Mucosa of stomach (tissue), 1 donor: ENCODE results near the gene ISY1.
"Not testable (repeated sequence)": the region's sequence is repeated elsewhere in the genome, so short reads cannot be mapped to it uniquely, and the experiment has no call there.

ENCODE experiments used
- H3K27me3 ChIP-seq: one replicate; pipeline ENCODE4 v1.7.0; 2013; ENCODE audit warnings: mild to moderate bottlenecking, low read length; ENCODE audit not compliant: control insufficient read depth, insufficient read depth
- H3K36me3 ChIP-seq: one replicate; pipeline ENCODE4 v1.7.0; 2013; ENCODE audit warnings: low read length; ENCODE audit not compliant: control insufficient read depth, insufficient read depth
- H3K4me1 ChIP-seq: one replicate; pipeline ENCODE4 v1.7.0; 2013; ENCODE audit warnings: mild to moderate bottlenecking, low read length; ENCODE audit not compliant: control insufficient read depth, insufficient read depth
- H3K4me3 ChIP-seq: one replicate; pipeline ENCODE4 v1.7.0; 2013; ENCODE audit warnings: low read length
- H3K9ac ChIP-seq: one replicate; pipeline ENCODE4 v1.7.0; 2013; ENCODE audit warnings: mild to moderate bottlenecking, low read length, moderate library complexity
- H3K9me3 ChIP-seq: one replicate; pipeline ENCODE4 v1.7.0; 2013; ENCODE audit warnings: mild to moderate bottlenecking, low read length, moderate library complexity; ENCODE audit not compliant: control insufficient read depth
- donor health status: Pancreatic carcinoma.

ISY1 gene

GRCh38 chr3:129164500-129164899 lies 3.6 kb upstream of the ISY1 start:
- H3K36me3 ChIP-seq: peaks cover 18% of the 10 kb centered on the region
- H3K4me1 ChIP-seq: peaks cover 16% of the 10 kb centered on the region
- no peak overlapping the region for H3K4me3 ChIP-seq
- no peak overlapping the region for H3K9ac ChIP-seq
- H3K9me3 ChIP-seq: no peaks in the 10 kb centered on the region
- H3K27me3 ChIP-seq: no peaks in the 10 kb centered on the region

GRCh38 chr3:129162729-129163579 lies 2.1 kb upstream of the ISY1 start:
- H3K4me1 ChIP-seq: peaks cover 18% of the 10 kb centered on the region
- no peak overlapping the region for H3K9ac ChIP-seq
- H3K27me3 ChIP-seq: no peaks in the 10 kb centered on the region
- H3K9me3 ChIP-seq: no peaks in the 10 kb centered on the region
- no peak overlapping the region for H3K4me3 ChIP-seq
- peaks cover 16% of the 10 kb centered on the region for H3K36me3 ChIP-seq

DNA sequence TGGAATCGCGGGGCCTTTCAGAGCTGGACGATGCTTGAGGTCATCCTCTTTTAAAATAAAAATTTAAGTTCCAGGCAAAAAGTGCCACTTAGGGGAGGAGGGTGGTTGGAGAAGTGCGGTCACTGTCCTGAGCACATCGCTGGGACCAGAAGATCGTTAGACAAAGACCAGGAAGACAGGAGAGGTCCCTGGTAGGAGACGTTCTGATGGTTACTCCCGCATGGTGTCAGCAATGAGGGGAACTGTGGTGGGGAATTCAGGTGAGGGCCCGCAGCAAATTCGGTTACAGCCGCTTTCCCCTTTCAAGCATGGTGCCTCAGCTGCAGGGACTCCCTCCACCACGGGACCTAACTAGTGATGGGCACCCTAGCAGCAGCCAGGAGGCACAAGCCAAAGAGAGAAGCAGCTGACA lies 1.0 kb upstream of the ISY1 start:
- no peaks in the 10 kb centered on the region for H3K9me3 ChIP-seq
- peak overlapping the region; percentile 98 for H3K4me3 ChIP-seq
- peaks cover 8% of the 10 kb centered on the region for H3K36me3 ChIP-seq
- no peaks in the 10 kb centered on the region for H3K27me3 ChIP-seq
- H3K9ac ChIP-seq: peak overlapping the region; percentile 92
- H3K4me1 ChIP-seq: peaks cover 18% of the 10 kb centered on the region

- Histone ChIP-seq H3K27me3 (no peaks in the 10 kb centered on the region), H3K36me3 (no peaks in the 10 kb centered on the region), H3K4me3 (no peak overlapping the region), H3K9me3 (no peaks in the 10 kb centered on the region), H3K4me1 (no peaks in the 10 kb centered on the region), H3K9ac (no peak overlapping the region)
Observed at GRCh38 chr3:129144786-129145185, 16.1 kb downstream of the ISY1 start.

DNA sequence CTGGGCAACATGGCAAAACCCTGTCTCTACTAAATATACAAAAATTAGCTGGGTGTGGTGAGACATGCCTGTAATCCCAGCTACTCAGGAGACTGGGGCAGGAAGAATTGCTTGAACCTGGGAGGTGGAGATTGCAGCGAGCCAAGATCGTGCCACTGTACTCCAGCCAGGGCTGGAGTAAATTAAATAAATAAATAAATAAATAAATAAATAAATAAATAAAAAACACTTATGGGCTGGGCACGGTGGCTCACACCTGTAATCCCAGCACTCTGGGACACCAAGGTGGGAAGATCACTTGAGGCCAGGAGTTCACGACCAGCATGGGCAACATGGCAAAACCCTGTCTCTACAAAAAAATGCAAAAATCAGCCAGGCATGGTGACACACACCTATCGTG lies 19.9 kb downstream of the ISY1 start:
- H3K4me3 ChIP-seq, H3K4me1 ChIP-seq, H3K36me3 ChIP-seq, H3K9ac ChIP-seq, H3K27me3 ChIP-seq, H3K9me3 ChIP-seq: not testable (repeated sequence)

GRCh38 chr3:129139911-129140310 lies 21.0 kb downstream of the ISY1 start:
- H3K9ac ChIP-seq: no peak overlapping the region
- H3K9me3 ChIP-seq: no peaks in the 10 kb centered on the region
- no peaks in the 10 kb centered on the region for H3K4me1 ChIP-seq
- H3K27me3 ChIP-seq: no peaks in the 10 kb centered on the region
- H3K4me3 ChIP-seq: no peak overlapping the region
- no peaks in the 10 kb centered on the region for H3K36me3 ChIP-seq

GRCh38 chr3:129136275-129136674 lies 24.6 kb downstream of the ISY1 start:
- H3K9ac ChIP-seq, H3K36me3 ChIP-seq, H3K4me3 ChIP-seq, H3K4me1 ChIP-seq, H3K9me3 ChIP-seq, H3K27me3 ChIP-seq: not testable (repeated sequence)

- no peaks in the 10 kb centered on the region for H3K9me3 ChIP-seq
- no peaks in the 10 kb centered on the region for H3K27me3 ChIP-seq
- no peak overlapping the region for H3K9ac ChIP-seq
- peaks cover 14% of the 10 kb centered on the region for H3K36me3 ChIP-seq
- H3K4me1 ChIP-seq: no peaks in the 10 kb centered on the region
- no peak overlapping the region for H3K4me3 ChIP-seq
Observed at GRCh38 chr3:129132097-129132866, 28.6 kb downstream of the ISY1 start.

DNA sequence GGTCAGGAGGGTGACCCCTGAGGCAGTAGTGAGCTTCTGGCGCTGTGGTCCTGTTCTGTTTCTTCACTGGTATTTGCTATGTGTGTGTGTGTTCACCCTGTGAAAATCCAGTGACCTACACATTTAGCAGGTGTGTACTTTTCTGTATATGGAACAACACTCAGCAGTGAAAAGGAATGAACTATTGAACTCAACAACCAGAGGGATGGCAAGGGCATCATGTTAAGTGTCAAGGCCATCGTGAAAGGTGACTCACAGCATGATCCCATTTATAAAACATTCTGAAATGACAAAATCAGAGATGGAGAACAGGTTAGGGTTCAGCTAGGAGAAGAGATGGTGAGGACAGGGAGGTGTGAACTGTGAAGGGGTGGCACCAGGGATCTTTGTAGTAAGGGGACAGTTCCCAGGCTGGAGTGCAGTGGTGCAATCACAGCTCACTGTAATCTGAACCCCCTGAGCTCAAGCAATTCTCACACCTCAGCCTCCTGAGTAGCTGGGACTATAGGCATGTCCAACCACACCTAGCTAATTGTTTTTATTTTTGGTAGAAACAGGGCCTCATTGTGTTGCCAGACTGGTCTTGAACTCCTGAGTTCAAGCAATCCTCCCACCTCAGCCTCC lies 29.3 kb downstream of the ISY1 start:
- Histone ChIP-seq H3K9me3 (no peaks in the 10 kb centered on the region), H3K9ac (no peak overlapping the region), H3K4me1 (no peaks in the 10 kb centered on the region), H3K27me3 (no peaks in the 10 kb centered on the region), H3K36me3 (peaks cover 14% of the 10 kb centered on the region), H3K4me3 (no peak overlapping the region)

DNA sequence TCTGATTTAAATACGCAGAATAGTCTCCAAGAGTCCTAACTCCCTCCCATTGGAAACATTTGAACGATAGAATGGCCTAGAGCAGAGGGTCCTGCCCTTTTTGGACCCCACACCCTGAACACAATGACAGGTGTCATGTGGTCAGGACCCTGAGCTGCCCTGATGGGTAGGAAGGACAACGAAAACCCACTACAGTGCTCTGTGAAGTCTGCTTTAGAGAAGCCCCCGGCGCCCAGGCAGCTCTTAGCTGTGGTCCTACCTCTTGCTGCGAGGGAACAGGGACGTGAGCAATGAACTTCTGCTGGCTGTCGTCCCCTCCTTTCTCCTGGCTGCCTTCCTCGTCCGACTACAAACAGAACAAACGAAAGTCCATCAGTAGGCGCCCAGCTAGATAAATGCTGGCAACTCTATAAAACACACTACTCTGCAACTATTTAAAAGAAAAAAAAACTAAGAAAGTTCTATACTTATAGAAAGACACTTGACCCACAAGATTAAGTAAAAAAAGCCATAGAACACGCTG lies 30.5 kb downstream of the ISY1 start:
- H3K36me3 ChIP-seq: peaks cover 14% of the 10 kb centered on the region
- no peaks in the 10 kb centered on the region for H3K27me3 ChIP-seq
- no peaks in the 10 kb centered on the region for H3K4me1 ChIP-seq

GRCh38 chr3:129128357-129129155 lies 32.3 kb downstream of the ISY1 start:
- no peaks in the 10 kb centered on the region for H3K27me3 ChIP-seq
- peaks cover 8% of the 10 kb centered on the region for H3K36me3 ChIP-seq
- H3K9me3 ChIP-seq: no peaks in the 10 kb centered on the region
- peaks cover 2% of the 10 kb centered on the region for H3K4me1 ChIP-seq
- no peak overlapping the region for H3K9ac ChIP-seq
- no peak overlapping the region for H3K4me3 ChIP-seq

More for the DNA sequence above, 30.5 kb downstream of the ISY1 start:
- H3K9me3 ChIP-seq: no peaks in the 10 kb centered on the region
- no peak overlapping the region for H3K4me3 ChIP-seq
- no peak overlapping the region for H3K9ac ChIP-seq
